HEK293T (cell line): Measurements from ENCODE around the gene FAM107B.

ENCODE experiments used
- BHLHE40 ChIP-seq: fragments of 450-650 bp; IDR thresholded peaks from 2 replicates; pipeline ENCODE4 v1.6.1; 2016; ENCODE audit warnings: mild to moderate bottlenecking, moderate library complexity, borderline replicate concordance
- CTBP1 ChIP-seq: fragments of 450-650 bp; IDR thresholded peaks from 2 replicates; pipeline ENCODE4 v1.6.1; 2016; ENCODE audit warnings: borderline replicate concordance
- ELF4 ChIP-seq: fragments of 450-650 bp; IDR thresholded peaks from 2 replicates; pipeline ENCODE4 v1.6.1; 2017; ENCODE audit warnings: antibody characterized with exemption
- FOXA1 ChIP-seq: fragments of 450-650 bp; IDR thresholded peaks from 2 replicates; pipeline ENCODE4 v1.6.1; 2016; ENCODE audit warnings: mild to moderate bottlenecking
- FOXK2 ChIP-seq: fragments of 450-650 bp; IDR thresholded peaks from 2 replicates; pipeline ENCODE4 v1.6.1; 2016; ENCODE audit warnings: mild to moderate bottlenecking
- FOXM1 ChIP-seq: fragments of 450-650 bp; IDR thresholded peaks from 2 replicates; pipeline ENCODE4 v1.6.1; 2017; ENCODE audit warnings: mild to moderate bottlenecking, borderline replicate concordance
- L3MBTL2 ChIP-seq: fragments of 450-650 bp; conservative IDR thresholded peaks from 2 replicates; pipeline ENCODE4 v1.6.1; 2016; ENCODE audit warnings: mild to moderate bottlenecking
- NFRKB ChIP-seq: fragments of 450-650 bp; IDR thresholded peaks from 2 replicates; pipeline ENCODE4 v1.6.1; 2016; ENCODE audit warnings: mild to moderate bottlenecking, moderate library complexity
- SP1 ChIP-seq: fragments of 450-650 bp; IDR thresholded peaks from 2 replicates; pipeline ENCODE4 v1.6.1; 2017
- TARDBP ChIP-seq: fragments of 450-650 bp; IDR thresholded peaks from 2 replicates; pipeline ENCODE4 v1.6.1; 2016

DNA sequence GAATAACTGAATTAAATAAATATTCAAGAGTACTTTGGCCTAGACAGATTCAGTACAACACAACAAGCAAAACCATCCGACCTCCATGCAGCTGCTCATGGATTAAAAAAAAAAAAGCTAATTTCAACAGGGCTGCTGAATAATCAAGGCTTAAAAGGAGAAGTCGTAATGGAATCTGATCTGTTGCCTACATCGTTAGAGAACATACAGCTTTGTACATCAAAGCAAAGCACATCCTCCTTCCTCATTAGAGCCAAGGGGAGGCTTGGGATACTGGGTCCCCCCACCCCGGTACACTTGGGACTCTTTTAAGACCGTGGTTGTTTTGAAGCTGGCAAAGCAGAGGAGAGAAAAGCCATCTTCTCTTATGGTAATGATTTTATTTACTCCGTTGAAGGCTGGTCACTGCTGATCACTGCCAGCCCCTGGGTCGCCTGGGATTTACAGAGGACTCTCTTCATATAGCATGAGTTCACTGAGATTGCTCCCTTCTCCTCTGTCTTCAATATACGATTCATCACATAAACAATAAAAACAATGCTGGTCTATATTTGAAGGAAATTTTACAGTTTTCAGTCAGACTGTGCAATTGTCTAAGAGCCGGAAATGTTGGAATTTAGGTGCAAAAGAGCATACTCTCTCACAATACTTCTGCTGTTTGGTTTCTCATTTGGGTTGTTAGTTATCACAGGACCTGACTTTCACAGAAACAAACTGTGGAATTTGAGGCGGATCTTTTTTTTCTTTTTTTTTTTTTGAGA, 148.8 kb downstream of the FAM107B start:
- TF ChIP-seq L3MBTL2 = no peak
- TF ChIP-seq CTBP1 = no peak
- no peak for TF ChIP-seq FOXK2
- TF ChIP-seq ELF4 = no peak
- TF ChIP-seq TARDBP = no peak
- TF ChIP-seq FOXM1 = no peak
- TF ChIP-seq SP1 = no peak
- no peak for TF ChIP-seq BHLHE40
- TF ChIP-seq NFRKB = no peak
- TF ChIP-seq FOXA1 = no peak
